K562 (cell line): ENCODE results near the gene ATP2A1. TPM values are rescaled to one million over a fixed set of nuclear protein-coding genes. Genes with fewer than 3 reads are reported as not detected.

Experiments used
- BRD4 ChIP-seq: fragments of 200-600 bp; sonication (generic); IDR thresholded peaks from 2 replicates; pipeline ENCODE4 v1.6.1; 2017; ENCODE audit warnings: inconsistent platforms
- CREB3L1 ChIP-seq: fragments of 450-650 bp; IDR thresholded peaks from 2 replicates; pipeline ENCODE4 v1.6.1; 2014; ENCODE audit warnings: low read depth, mild to moderate bottlenecking, moderate library complexity, borderline replicate concordance
- ETV5 ChIP-seq: sonication (generic); formaldehyde crosslinking; IDR thresholded peaks from 2 replicates; pipeline ENCODE4 v1.4.0; 2020; ENCODE audit warnings: low read depth, mild to moderate bottlenecking, missing genetic modification reagents
- FOS ChIP-seq: IDR thresholded peaks from 3 replicates; pipeline ENCODE4 v1.6.1; 2011; ENCODE audit not compliant: insufficient read length; ENCODE audit errors: extremely low read depth
- FOXP4 ChIP-seq: sonication (generic); formaldehyde crosslinking; IDR thresholded peaks from 2 replicates; pipeline ENCODE4 v1.8.0; 2022; ENCODE audit warnings: mild to moderate bottlenecking, missing genetic modification reagents, borderline replicate concordance
- GABPB2 ChIP-seq: fragments of 250-450 bp; sonication (Bioruptor Pico); conservative IDR thresholded peaks from 2 replicates; pipeline ENCODE4 v1.5.1; 2021; ENCODE audit warnings: mild to moderate bottlenecking
- HOMEZ ChIP-seq: fragments of 250-450 bp; sonication (Bioruptor Pico); IDR thresholded peaks from 2 replicates; pipeline ENCODE4 v1.4.0; 2020; ENCODE audit warnings: mild to moderate bottlenecking, moderate library complexity
- HSF4 ChIP-seq: fragments of 250-450 bp; sonication (Bioruptor Pico); IDR thresholded peaks from 2 replicates; pipeline ENCODE4 v2.1.2; 2022; ENCODE audit warnings: mild to moderate bottlenecking, moderate library complexity, borderline replicate concordance
- KDM4B ChIP-seq, 2 experiments: fragments of 450-650 bp in 1 of 2; sonication (generic) in 1 of 2; IDR thresholded peaks; 2 replicates each; pipeline ENCODE4 v1.6.1; 2016 to 2017; ENCODE audit warnings: borderline replicate concordance in 2 of 2, antibody characterized with exemption in 1 of 2, low read depth in 1 of 2, mild to moderate bottlenecking in 1 of 2
- MYC ChIP-seq, 2 experiments: fragments of 250-450 bp in 1 of 2; sonication (Bioruptor Pico) in 1 of 2; IDR thresholded peaks; 2 replicates each; pipeline versions ENCODE4 v1.5.1 to v1.6.1; 2012 to 2021; ENCODE audit warnings: low read depth in 2 of 2, borderline replicate concordance in 1 of 2, improper control_type of control experiment in 1 of 2, low read length in 1 of 2, mild to moderate bottlenecking in 1 of 2, moderate library complexity in 1 of 2
- NELFE ChIP-seq: IDR thresholded peaks from 2 replicates; pipeline ENCODE4 v1.6.1; 2011; ENCODE audit warnings: mild to moderate bottlenecking; ENCODE audit not compliant: insufficient read depth, insufficient read length
- NFE2L1 ChIP-seq: fragments of 450-650 bp; IDR thresholded peaks from 2 replicates; pipeline ENCODE4 v1.6.1; 2016; ENCODE audit warnings: missing genetic modification characterization, low read depth, mild to moderate bottlenecking, missing compliant biosample characterization, moderate library complexity, borderline replicate concordance
- PHTF2 ChIP-seq: fragments of 250-450 bp; sonication (Bioruptor Pico); IDR thresholded peaks from 2 replicates; pipeline ENCODE4 v1.5.0; 2021; ENCODE audit warnings: mild to moderate bottlenecking
- ZNF224 ChIP-seq: sonication (generic); formaldehyde crosslinking; IDR thresholded peaks from 2 replicates; pipeline ENCODE4 v1.8.0; 2022; ENCODE audit warnings: mild to moderate bottlenecking, missing genetic modification reagents
- ZNF445 ChIP-seq: fragments of 250-450 bp; sonication (Bioruptor Pico); IDR thresholded peaks from 2 replicates; pipeline ENCODE4 v1.4.0; 2020; ENCODE audit warnings: low read depth, mild to moderate bottlenecking, moderate library complexity
- polyA plus RNA-seq, 8 experiments: library from polyadenylated mRNA; depleted of rRNA in 4 of 8; stranded (reverse) in 5 of 8; unstranded in 3 of 8; fragments of >200 nt; fragmentation: Nextera tagmentation in 2 of 8; fragmentation: Illumina TruSeq in 1 of 8; extraction: Ambion mirVana in 2 of 8; extraction: Trizol in 1 of 8; gene quantifications; 2 replicates each; pipeline versions ENCODE4 v1.2.1 to v1.2.3, GENCODE V29; 2011 to 2014; ENCODE audit warnings: inconsistent platforms in 1 of 8, missing spikeins in 1 of 8
- total RNA-seq, 7 experiments: library from RNA; depleted of rRNA in 6 of 7; stranded (reverse); fragments of >200 nt in 6 of 7; fragmentation: Illumina TruSeq in 2 of 7; extraction: Trizol in 2 of 7; gene quantifications; 2 replicates each; pipeline versions ENCODE4 v1.2.1 to v1.2.3, GENCODE V29; 2011 to 2021; ENCODE audit warnings: low replicate concordance in 1 of 7

Gene ATP2A1
- total and polyA plus RNA-seq, 9 of the 15 experiments (the other 6 are each of a cell fraction or from before 2014, with no cell fraction given) = 0.25 to 2.6 (median 0.65) TPM

- TF ChIP-seq CREB3L1 = peak; percentile 69; the same call in 1 of the 2 replicates
- peak; percentile 63; the same call in 1 of the 2 replicates for TF ChIP-seq ETV5 (CRISPR knock-in tag)
- no peak for TF ChIP-seq GABPB2 (CRISPR knock-in tag)
- TF ChIP-seq BRD4 = no peak
- TF ChIP-seq FOXP4 = 0 out of 2 replicates have a peak, but pooled peaks have one; percentile 38
- peak; percentile 95 for TF ChIP-seq FOS
- TF ChIP-seq ZNF224 (CRISPR knock-in tag) = no peak
- TF ChIP-seq HOMEZ = no peak
- peak; percentile 86 for TF ChIP-seq MYC (IDR thresholded peaks at IDR 0.05; ENCODE audit: low read depth, low read length)
- TF ChIP-seq MYC (CRISPR knock-in tag; IDR thresholded peaks at IDR 0.05; ENCODE audit: borderline replicate concordance, low read depth) = no peak
- TF ChIP-seq KDM4B (IDR thresholded peaks at IDR 0.05; ENCODE audit: borderline replicate concordance in 2 of 2, low read depth in 1 of 2) = peak in 1 of 2 experiments; percentile 45; a peak in 1 of 4 replicates
- TF ChIP-seq HSF4 (CRISPR knock-in tag) = no peak
- no peak for TF ChIP-seq PHTF2 (CRISPR knock-in tag)
- TF ChIP-seq NFE2L1 (tag) = no peak
- TF ChIP-seq ZNF445 (CRISPR knock-in tag) = no peak
- TF ChIP-seq NELFE = no peak
These were observed 72.5 kb downstream of the ATP2A1 start, which contains the start of gene NFATC2IP (continued) for GRCh38 chr16:28950648-28951409.
